Measurements from ENCODE around the gene PPP6R2.
A peak's percentile ranks its signal among the peaks of the same experiment; 100 is the strongest.

PPP6R2 gene

DNA sequence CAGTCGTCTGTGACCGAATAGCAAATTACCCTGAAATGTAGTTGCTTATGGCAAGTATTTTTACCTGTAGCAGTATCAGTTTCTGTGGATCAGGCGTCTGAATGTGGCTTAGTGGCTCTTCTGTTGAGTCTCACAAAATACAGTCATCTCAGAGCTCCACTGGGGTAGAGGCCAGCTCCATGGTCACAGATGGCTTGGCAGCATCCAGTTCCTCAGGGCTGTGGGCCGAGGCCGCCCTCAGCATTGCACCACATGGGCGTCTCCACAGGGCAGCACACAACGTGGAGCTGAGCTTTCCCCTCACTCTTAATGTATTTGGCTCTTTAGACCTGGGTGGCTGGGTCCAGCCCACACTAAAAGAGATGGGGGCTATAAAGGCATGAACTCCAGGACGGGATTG is 73.9 kb downstream of the PPP6R2 start:
- H3K18ac ChIP-seq (ENCODE audit: low read length), result no peak overlapping the region
- no peaks in the 10 kb centered on the region for H3K27me3 ChIP-seq (ENCODE audit: control insufficient read depth in 3 of 3, insufficient read depth in 3 of 3, low read depth in 1 of 3, low read length in 3 of 3)
- H2BK12ac ChIP-seq (ENCODE audit: low read length), result no peak overlapping the region
- peaks cover 6% of the 10 kb centered on the region for H3K79me1 ChIP-seq (ENCODE audit: low read depth, low read length)
- DNase-seq (ENCODE audit: low spot score), result no peak
- H2BK5ac ChIP-seq (ENCODE audit: low read length), result no peak overlapping the region
- no peaks in the 10 kb centered on the region for H3K9me3 ChIP-seq (replicated peaks in 1 of 2; ENCODE audit: control insufficient read depth in 2 of 2, insufficient read depth in 1 of 2, low read depth in 1 of 2, low read length in 2 of 2)
- no peak overlapping the region for H2BK15ac ChIP-seq (ENCODE audit: low read length)
- H3K14ac ChIP-seq (ENCODE audit: low read length), result no peak overlapping the region
- H4K8ac ChIP-seq (ENCODE audit: low read depth, low read length), result no peak overlapping the region
- H3K27ac ChIP-seq (replicated peaks; ENCODE audit: low read length), result no peak overlapping the region
- no peak overlapping the region for H3K4ac ChIP-seq (ENCODE audit: low read length)
- no peak overlapping the region for H3K9ac ChIP-seq (ENCODE audit: low read depth, low read length, poor library complexity)
- no peak overlapping the region for H2BK120ac ChIP-seq (ENCODE audit: low read depth, low read length)
- H2AFZ ChIP-seq (ENCODE audit: low read length), result no peak overlapping the region
- H3K4me2 ChIP-seq (ENCODE audit: insufficient read depth, low read length, poor library complexity, severe bottlenecking), result no peak overlapping the region
- peaks cover 59 to 89% of the 10 kb centered on the region in 2 donors for H3K36me3 ChIP-seq (replicated peaks in 1 of 2; ENCODE audit: control insufficient read depth in 2 of 2, insufficient read depth in 2 of 2, low read length in 2 of 2)
- H2AK5ac ChIP-seq (ENCODE audit: low read depth, low read length), result no peak overlapping the region
- H3K4me3 ChIP-seq (ENCODE audit: low read length in 2 of 2), result no peak overlapping the region
- peak overlapping the region; percentile 35 for H3K23ac ChIP-seq (ENCODE audit: low read depth, low read length, poor library complexity)
- H4K91ac ChIP-seq (ENCODE audit: low read depth, low read length, poor library complexity), result no peak overlapping the region
- no peaks in the 10 kb centered on the region for H3K4me1 ChIP-seq (ENCODE audit: control insufficient read depth in 2 of 2, insufficient read depth in 1 of 2, low read depth in 1 of 2, low read length in 2 of 2)
- whole genome bisulfite sequencing, 2 donors (ENCODE audit: extremely low coverage in 2 of 2, insufficient read length in 2 of 2, insufficient replicate concordance in 1 of 2), result no CpG with 5 or more reads among the region's 8 CpGs

DNA sequence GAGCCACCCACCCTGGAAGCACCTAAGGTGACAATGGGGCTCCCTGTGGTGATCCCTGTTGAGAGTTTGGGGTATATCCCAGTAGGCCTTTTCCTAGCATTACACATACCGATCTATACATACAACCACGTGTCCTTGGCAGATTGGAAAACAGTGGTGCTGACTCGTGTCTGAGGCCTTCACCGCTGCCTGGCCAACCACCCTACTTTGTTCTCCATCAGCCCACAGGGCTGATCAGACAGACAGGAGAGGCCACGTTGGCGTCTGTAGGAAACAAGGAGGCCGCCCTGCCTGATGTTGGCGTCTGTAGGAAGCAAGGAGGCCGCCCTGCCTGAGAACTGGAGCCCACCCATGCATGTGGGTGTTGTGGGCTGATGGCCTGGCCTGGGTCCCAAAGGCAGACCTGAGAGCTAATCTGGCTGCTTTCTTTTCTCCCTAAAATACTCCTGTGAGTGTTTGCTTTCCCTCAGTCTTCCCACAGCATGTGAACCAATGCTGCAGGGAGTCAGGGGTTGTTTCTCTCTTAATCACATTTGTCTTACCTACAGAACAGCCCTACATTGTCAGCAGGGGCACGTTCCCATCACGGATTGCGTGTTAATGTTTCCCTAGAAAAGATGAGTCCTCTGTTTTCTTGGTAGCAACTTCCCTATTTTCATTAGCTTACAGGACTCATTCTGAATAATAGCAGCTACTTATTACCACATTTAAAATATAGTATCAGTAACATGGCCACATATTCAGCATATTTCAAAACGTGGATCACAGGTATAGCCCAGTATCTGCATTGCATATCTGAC is 74.5 kb downstream of the PPP6R2 start:
- Histone ChIP-seq H2BK5ac (ENCODE audit: low read length) (no peak overlapping the region), H2BK15ac (ENCODE audit: low read length) (no peak overlapping the region), H4K8ac (ENCODE audit: low read depth, low read length) (no peak overlapping the region), H3K36me3 (replicated peaks in 1 of 2; ENCODE audit: control insufficient read depth in 2 of 2, insufficient read depth in 2 of 2, low read length in 2 of 2) (peaks cover 65 to 92% of the 10 kb centered on the region in 2 donors), H3K4me2 (ENCODE audit: insufficient read depth, low read length, poor library complexity, severe bottlenecking) (no peak overlapping the region), H3K18ac (ENCODE audit: low read length) (no peak overlapping the region), H4K91ac (ENCODE audit: low read depth, low read length, poor library complexity) (no peak overlapping the region), H2AFZ (ENCODE audit: low read length) (no peak overlapping the region), H3K79me1 (ENCODE audit: low read depth, low read length) (peaks cover 6% of the 10 kb centered on the region), H3K27me3 (ENCODE audit: control insufficient read depth in 3 of 3, insufficient read depth in 3 of 3, low read depth in 1 of 3, low read length in 3 of 3) (no peaks in the 10 kb centered on the region), H3K27ac (replicated peaks; ENCODE audit: low read length) (no peak overlapping the region), H3K9ac (ENCODE audit: low read depth, low read length, poor library complexity) (peak overlapping the region; percentile 7), H3K9me3 (replicated peaks in 1 of 2; ENCODE audit: control insufficient read depth in 2 of 2, insufficient read depth in 1 of 2, low read depth in 1 of 2, low read length in 2 of 2) (no peaks in the 10 kb centered on the region), H3K4ac (ENCODE audit: low read length) (peak overlapping the region; percentile 69), H2BK120ac (ENCODE audit: low read depth, low read length) (no peak overlapping the region), H3K23ac (ENCODE audit: low read depth, low read length, poor library complexity) (peak overlapping the region; percentile 35), H2AK5ac (ENCODE audit: low read depth, low read length) (no peak overlapping the region), H2BK12ac (ENCODE audit: low read length) (no peak overlapping the region), H3K14ac (ENCODE audit: low read length) (no peak overlapping the region), H3K4me3 (ENCODE audit: low read length in 2 of 2) (no peak overlapping the region), H3K4me1 (ENCODE audit: control insufficient read depth in 2 of 2, insufficient read depth in 1 of 2, low read depth in 1 of 2, low read length in 2 of 2) (no peaks in the 10 kb centered on the region)
- WGBS, 2 donors (ENCODE audit: extremely low coverage in 2 of 2, insufficient read length in 2 of 2, insufficient replicate concordance in 1 of 2), result no CpG with 5 or more reads among the region's 13 CpGs
- DNase-seq (ENCODE audit: low spot score), result no peak

DNA sequence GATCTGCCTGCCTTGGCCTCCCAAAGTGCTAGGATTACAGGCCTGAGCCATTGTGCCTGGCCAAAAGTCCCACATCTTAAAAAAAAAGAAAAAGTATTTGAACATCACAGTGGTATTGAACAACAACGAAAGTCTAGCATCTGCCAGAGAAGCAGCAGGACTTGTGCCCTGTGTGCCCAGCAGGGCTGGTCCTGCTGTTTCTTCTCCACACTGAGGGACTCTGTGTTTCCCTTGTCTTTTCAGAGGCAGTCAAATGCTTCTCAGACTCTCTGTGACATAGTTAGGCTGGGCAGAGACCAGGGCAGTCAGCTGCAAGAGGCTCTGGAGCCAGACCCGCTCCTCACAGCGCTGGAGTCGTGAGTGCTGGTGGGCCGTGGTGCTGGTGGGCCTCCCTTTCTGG is 75.5 kb downstream of the PPP6R2 start:
- no peaks in the 10 kb centered on the region for H3K9me3 ChIP-seq (replicated peaks in 1 of 2; ENCODE audit: control insufficient read depth in 2 of 2, insufficient read depth in 1 of 2, low read depth in 1 of 2, low read length in 2 of 2)
- no peak overlapping the region for H3K18ac ChIP-seq (ENCODE audit: low read length)
- no peak overlapping the region for H2BK5ac ChIP-seq (ENCODE audit: low read length)
- H3K27ac ChIP-seq (replicated peaks; ENCODE audit: low read length), result no peak overlapping the region
- no peak overlapping the region for H2BK12ac ChIP-seq (ENCODE audit: low read length)
- H3K27me3 ChIP-seq (ENCODE audit: control insufficient read depth in 3 of 3, insufficient read depth in 3 of 3, low read depth in 1 of 3, low read length in 3 of 3), result no peaks in the 10 kb centered on the region
- H3K79me1 ChIP-seq (ENCODE audit: low read depth, low read length), result peaks cover 5% of the 10 kb centered on the region
- H3K4me3 ChIP-seq (ENCODE audit: low read length in 2 of 2), result no peak overlapping the region
- no peak overlapping the region for H3K4ac ChIP-seq (ENCODE audit: low read length)
- no CpG with 5 or more reads among the region's 5 CpGs for WGBS, 2 donors (ENCODE audit: extremely low coverage in 2 of 2, insufficient read length in 2 of 2, insufficient replicate concordance in 1 of 2)
- no peak overlapping the region for H2AK5ac ChIP-seq (ENCODE audit: low read depth, low read length)
- H3K14ac ChIP-seq (ENCODE audit: low read length), result no peak overlapping the region
- peaks cover 75 to 97% of the 10 kb centered on the region in 2 donors for H3K36me3 ChIP-seq (replicated peaks in 1 of 2; ENCODE audit: control insufficient read depth in 2 of 2, insufficient read depth in 2 of 2, low read length in 2 of 2)
- H2AFZ ChIP-seq (ENCODE audit: low read length), result no peak overlapping the region
- H4K91ac ChIP-seq (ENCODE audit: low read depth, low read length, poor library complexity), result no peak overlapping the region
- no peaks in the 10 kb centered on the region for H3K4me1 ChIP-seq (ENCODE audit: control insufficient read depth in 2 of 2, insufficient read depth in 1 of 2, low read depth in 1 of 2, low read length in 2 of 2)
- no peak for DNase-seq (ENCODE audit: low spot score)
- no peak overlapping the region for H4K8ac ChIP-seq (ENCODE audit: low read depth, low read length)
- H2BK15ac ChIP-seq (ENCODE audit: low read length), result no peak overlapping the region
- H3K9ac ChIP-seq (ENCODE audit: low read depth, low read length, poor library complexity), result no peak overlapping the region
- no peak overlapping the region for H3K4me2 ChIP-seq (ENCODE audit: insufficient read depth, low read length, poor library complexity, severe bottlenecking)
- H2BK120ac ChIP-seq (ENCODE audit: low read depth, low read length), result no peak overlapping the region
- H3K23ac ChIP-seq (ENCODE audit: low read depth, low read length, poor library complexity), result no peak overlapping the region

DNA sequence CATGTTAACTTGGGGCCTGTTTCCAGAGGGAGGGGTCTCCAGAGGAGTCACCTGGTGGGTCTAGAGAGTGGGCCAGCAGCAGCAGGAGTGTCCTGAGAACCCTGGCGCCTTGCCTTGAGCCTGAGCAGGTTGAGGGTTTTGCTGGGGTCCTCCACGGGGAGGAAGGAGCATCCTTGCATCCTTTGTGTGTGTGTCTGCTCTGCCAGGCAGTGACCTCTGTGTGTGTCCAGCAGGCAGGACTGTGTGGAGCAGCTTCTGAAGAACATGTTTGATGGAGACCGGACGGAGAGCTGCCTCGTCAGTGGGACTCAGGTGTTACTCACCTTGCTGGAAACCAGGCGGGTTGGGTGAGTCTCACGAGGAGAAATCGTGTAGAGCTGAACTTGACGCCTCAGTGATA is 76.0 kb downstream of the PPP6R2 start:
- no peak overlapping the region for H3K4me2 ChIP-seq (ENCODE audit: insufficient read depth, low read length, poor library complexity, severe bottlenecking)
- H2BK120ac ChIP-seq (ENCODE audit: low read depth, low read length), result no peak overlapping the region
- no peak overlapping the region for H3K18ac ChIP-seq (ENCODE audit: low read length)
- no peak overlapping the region for H2BK15ac ChIP-seq (ENCODE audit: low read length)
- no peak overlapping the region for H3K27ac ChIP-seq (replicated peaks; ENCODE audit: low read length)
- no peak overlapping the region for H2BK5ac ChIP-seq (ENCODE audit: low read length)
- H2AFZ ChIP-seq (ENCODE audit: low read length), result no peak overlapping the region
- H4K91ac ChIP-seq (ENCODE audit: low read depth, low read length, poor library complexity), result no peak overlapping the region
- H2AK5ac ChIP-seq (ENCODE audit: low read depth, low read length), result no peak overlapping the region
- no peak overlapping the region for H3K14ac ChIP-seq (ENCODE audit: low read length)
- H3K4me3 ChIP-seq (ENCODE audit: low read length in 2 of 2), result no peak overlapping the region
- H3K79me1 ChIP-seq (ENCODE audit: low read depth, low read length), result peaks cover 4% of the 10 kb centered on the region
- no peak for DNase-seq (ENCODE audit: low spot score)
- no peak overlapping the region for H3K4ac ChIP-seq (ENCODE audit: low read length)
- no peaks in the 10 kb centered on the region for H3K9me3 ChIP-seq (replicated peaks in 1 of 2; ENCODE audit: control insufficient read depth in 2 of 2, insufficient read depth in 1 of 2, low read depth in 1 of 2, low read length in 2 of 2)
- H3K23ac ChIP-seq (ENCODE audit: low read depth, low read length, poor library complexity), result no peak overlapping the region
- peaks cover 77 to 97% of the 10 kb centered on the region in 2 donors for H3K36me3 ChIP-seq (replicated peaks in 1 of 2; ENCODE audit: control insufficient read depth in 2 of 2, insufficient read depth in 2 of 2, low read length in 2 of 2)
- H4K8ac ChIP-seq (ENCODE audit: low read depth, low read length), result no peak overlapping the region
- H3K27me3 ChIP-seq (ENCODE audit: control insufficient read depth in 3 of 3, insufficient read depth in 3 of 3, low read depth in 1 of 3, low read length in 3 of 3), result no peaks in the 10 kb centered on the region
- no CpG with 5 or more reads among the region's 9 CpGs for WGBS, 2 donors (ENCODE audit: extremely low coverage in 2 of 2, insufficient read length in 2 of 2, insufficient replicate concordance in 1 of 2)
- no peak overlapping the region for H2BK12ac ChIP-seq (ENCODE audit: low read length)
- no peak overlapping the region for H3K9ac ChIP-seq (ENCODE audit: low read depth, low read length, poor library complexity)
- H3K4me1 ChIP-seq (ENCODE audit: control insufficient read depth in 2 of 2, insufficient read depth in 1 of 2, low read depth in 1 of 2, low read length in 2 of 2), result no peaks in the 10 kb centered on the region

Data from neuronal stem cell (in vitro differentiated cells).